Hepatocyte (in vitro differentiated cells): ENCODE results near the gene SIGLEC11. TPM values are rescaled to one million over a fixed set of nuclear protein-coding genes. Genes with fewer than 3 reads are reported as not detected.
A peak's percentile ranks its signal among the peaks of the same experiment; 100 is the strongest.

Source experiments
- DNase-seq: peaks from one replicate; pipeline ENCODE4 v3.0.0-alpha.2; 2016; ENCODE audit warnings: low spot score
- H2AFZ ChIP-seq: fragments of 200-600 bp; sonication (generic); 2 replicates; pipeline ENCODE4 v1.6.0; 2016; ENCODE audit warnings: antibody characterized with exemption, mild to moderate bottlenecking
- H3K27ac ChIP-seq: fragments of 200-600 bp; sonication (generic); 2 replicates; pipeline ENCODE4 v1.5.1; 2016; ENCODE audit warnings: mild to moderate bottlenecking
- H3K27me3 ChIP-seq: fragments of 200-600 bp; sonication (generic); 2 replicates; pipeline ENCODE4 v1.6.1; 2016
- H3K36me3 ChIP-seq: fragments of 200-600 bp; sonication (generic); replicated peaks from 2 replicates; pipeline ENCODE4 v1.5.1; 2016; ENCODE audit warnings: low read depth; ENCODE audit not compliant: insufficient read depth
- H3K4me1 ChIP-seq: fragments of 200-600 bp; sonication (generic); 2 replicates; pipeline ENCODE4 v1.5.1; 2016; ENCODE audit warnings: mild to moderate bottlenecking, moderate library complexity; ENCODE audit not compliant: insufficient read depth
- H3K4me2 ChIP-seq: fragments of 200-600 bp; sonication (generic); 2 replicates; pipeline ENCODE4 v1.6.0; 2016
- H3K4me3 ChIP-seq: fragments of 200-600 bp; sonication (generic); 2 replicates; pipeline ENCODE4 v1.5.1; 2016; ENCODE audit warnings: mild to moderate bottlenecking
- H3K79me2 ChIP-seq: fragments of 200-600 bp; sonication (generic); 2 replicates; pipeline ENCODE4 v1.6.0; 2017; ENCODE audit warnings: mild to moderate bottlenecking
- H3K9me2 ChIP-seq: fragments of 200-600 bp; sonication (generic); replicated peaks from 2 replicates; pipeline ENCODE4 v1.6.0; 2017; ENCODE audit warnings: mild to moderate bottlenecking; ENCODE audit not compliant: insufficient read depth
- H3K9me3 ChIP-seq: fragments of 200-600 bp; sonication (generic); 2 replicates; pipeline ENCODE4 v1.5.1; 2016; ENCODE audit warnings: low read depth, mild to moderate bottlenecking
- H4K20me1 ChIP-seq: fragments of 200-600 bp; sonication (generic); 2 replicates; pipeline ENCODE4 v1.6.0; 2016; ENCODE audit warnings: mild to moderate bottlenecking; ENCODE audit not compliant: insufficient read depth, poor library complexity, severe bottlenecking
- CTCF ChIP-seq: fragments of 200-600 bp; sonication (generic); IDR thresholded peaks from 2 replicates; pipeline ENCODE4 v1.5.1; 2016; ENCODE audit warnings: antibody characterized with exemption, mild to moderate bottlenecking; ENCODE audit not compliant: poor library complexity
- EZH2 ChIP-seq: fragments of 200-600 bp; sonication (generic); IDR thresholded peaks from 2 replicates; pipeline ENCODE4 v1.6.1; 2016; ENCODE audit warnings: antibody characterized with exemption, mild to moderate bottlenecking, borderline replicate concordance
- EZH2phosphoT487 ChIP-seq: fragments of 200-600 bp; sonication (generic); IDR thresholded peaks from one replicate; pipeline ENCODE4 v1.6.1; 2018; ENCODE audit warnings: antibody characterized with exemption, mild to moderate bottlenecking, low read depth, moderate library complexity; ENCODE audit not compliant: unreplicated experiment, severe bottlenecking
- WGBS: methylation state at CpG from one replicate; pipeline ENCODE4 v1.1.6; 2016; ENCODE audit warnings: low lambda C conversion rate; ENCODE audit errors: missing lambda C conversion rate; 5-methylcytosine and 5-hydroxymethylcytosine counted together
- polyA plus RNA-seq: library from polyadenylated mRNA; unstranded; fragments of >200 nt; fragmentation: Nextera tagmentation; extraction: Ambion mirVana; gene quantifications from 2 replicates; pipeline ENCODE4 v1.2.1, GENCODE V29; 2016
- total RNA-seq: library from RNA; depleted of rRNA; stranded (reverse); fragments of >200 nt; gene quantifications from 2 replicates; pipeline ENCODE4 v1.2.3, GENCODE V29; 2014

SIGLEC11 gene
- total and polyA plus RNA-seq, 2 experiments from 2014 or later: 6.0 to 15.8 TPM

- Histone ChIP-seq H4K20me1 (no peaks in the 10 kb centered on the region), H3K27me3 (no peaks in the 10 kb centered on the region), H3K4me3 (no peak overlapping the region), H3K4me1 (peaks cover 10% of the 10 kb centered on the region), H3K9me2 (no peaks in the 10 kb centered on the region), H3K4me2 (no peak overlapping the region), H3K36me3 (no peaks in the 10 kb centered on the region), H2AFZ (no peak overlapping the region), H3K9me3 (no peaks in the 10 kb centered on the region), H3K27ac (no peak overlapping the region), H3K79me2 (no peaks in the 10 kb centered on the region)
- TF ChIP-seq CTCF (no peak), EZH2 (no peak), EZH2phosphoT487 (no peak)
- DNase-seq: peak; percentile 95
- WGBS: 17% methylated on average over 9 of the region's 9 CpGs
These were observed 26.3 kb upstream of the SIGLEC11 start for GRCh38 chr19:49987159-49987698.

- H3K36me3 ChIP-seq: no peaks in the 10 kb centered on the region
These were observed 25.4 kb upstream of the SIGLEC11 start for GRCh38 chr19:49986354-49986753.

GRCh38 chr19:49985871-49986270 lies 24.9 kb upstream of the SIGLEC11 start:
- Histone ChIP-seq H3K4me2 (no peak overlapping the region), H3K27ac (no peak overlapping the region), H3K9me3 (no peaks in the 10 kb centered on the region), H3K36me3 (no peaks in the 10 kb centered on the region), H3K79me2 (no peaks in the 10 kb centered on the region), H2AFZ (no peak overlapping the region), H3K4me3 (no peak overlapping the region), H3K9me2 (no peaks in the 10 kb centered on the region), H4K20me1 (no peaks in the 10 kb centered on the region), H3K4me1 (peaks cover 14% of the 10 kb centered on the region), H3K27me3 (no peaks in the 10 kb centered on the region)
- WGBS: 96% methylated on average over 3 of the region's 3 CpGs
- DNase-seq: no peak
- TF ChIP-seq CTCF (no peak), EZH2phosphoT487 (no peak), EZH2 (no peak)

More at GRCh38 chr19:49986354-49986753, 25.4 kb upstream of the SIGLEC11 start:
- Histone ChIP-seq H3K27me3 (no peaks in the 10 kb centered on the region), H3K27ac (no peak overlapping the region), H3K9me3 (no peaks in the 10 kb centered on the region), H3K79me2 (no peaks in the 10 kb centered on the region), H4K20me1 (no peaks in the 10 kb centered on the region), H2AFZ (no peak overlapping the region), H3K4me3 (no peak overlapping the region), H3K4me2 (no peak overlapping the region), H3K9me2 (no peaks in the 10 kb centered on the region), H3K4me1 (peaks cover 14% of the 10 kb centered on the region)
- WGBS: 95% methylated on average over 10 of the region's 10 CpGs
- DNase-seq: no peak
- no peak for TF ChIP-seq EZH2
- TF ChIP-seq CTCF: no peak
- TF ChIP-seq EZH2phosphoT487: no peak
